T-helper 17 cell (primary cell): ENCODE results near the gene CSTF1. TPM values are rescaled to one million over a fixed set of nuclear protein-coding genes. Genes with fewer than 3 reads are reported as not detected.

Source experiments
- ATAC-seq: fragments of 150-1000 bp; cut with Tn5 transposase; 2 replicates; pipeline ENCODE4 v1.10.0; 2021; ENCODE audit warnings: mild to moderate bottlenecking, moderate library complexity
- DNase-seq, 3 donors: peaks; one replicate each; pipeline versions ENCODE4 v3.0.0 to v3.0.0-alpha.2; 2020 to 2021
- H3K9me3 ChIP-seq: one replicate; pipeline ENCODE4 v1.7.0; 2013; ENCODE audit warnings: low read length, mild to moderate bottlenecking; ENCODE audit not compliant: control insufficient read depth, poor library complexity, severe bottlenecking
- H3K27ac Mint-ChIP-seq: one replicate; pipeline ENCODE4 v1.8.0; 2022; ENCODE audit warnings: mild to moderate bottlenecking, moderate library complexity, mixed read lengths
- H3K27me3 Mint-ChIP-seq: one replicate; pipeline ENCODE4 v1.8.0; 2022; ENCODE audit warnings: mixed read lengths
- H3K36me3 Mint-ChIP-seq: one replicate; pipeline ENCODE4 v1.8.0; 2022; ENCODE audit warnings: low read depth, mixed read lengths
- H3K4me1 Mint-ChIP-seq: one replicate; pipeline ENCODE4 v1.8.0; 2022; ENCODE audit warnings: mild to moderate bottlenecking, mixed read lengths
- H3K4me3 Mint-ChIP-seq: one replicate; pipeline ENCODE4 v1.8.0; 2022; ENCODE audit warnings: mild to moderate bottlenecking, moderate library complexity, mixed read lengths
- total RNA-seq, 4 donors: library from RNA in 2 of 4; stranded (reverse) in 2 of 4; gene quantifications; one replicate each; pipeline ENCODE4 v1.2.3 and lab custom pipeline; 2022 to 2026

Gene CSTF1
- total RNA-seq, 2 donors from 2014 or later, result 21.8 to 23.7 TPM

DNA sequence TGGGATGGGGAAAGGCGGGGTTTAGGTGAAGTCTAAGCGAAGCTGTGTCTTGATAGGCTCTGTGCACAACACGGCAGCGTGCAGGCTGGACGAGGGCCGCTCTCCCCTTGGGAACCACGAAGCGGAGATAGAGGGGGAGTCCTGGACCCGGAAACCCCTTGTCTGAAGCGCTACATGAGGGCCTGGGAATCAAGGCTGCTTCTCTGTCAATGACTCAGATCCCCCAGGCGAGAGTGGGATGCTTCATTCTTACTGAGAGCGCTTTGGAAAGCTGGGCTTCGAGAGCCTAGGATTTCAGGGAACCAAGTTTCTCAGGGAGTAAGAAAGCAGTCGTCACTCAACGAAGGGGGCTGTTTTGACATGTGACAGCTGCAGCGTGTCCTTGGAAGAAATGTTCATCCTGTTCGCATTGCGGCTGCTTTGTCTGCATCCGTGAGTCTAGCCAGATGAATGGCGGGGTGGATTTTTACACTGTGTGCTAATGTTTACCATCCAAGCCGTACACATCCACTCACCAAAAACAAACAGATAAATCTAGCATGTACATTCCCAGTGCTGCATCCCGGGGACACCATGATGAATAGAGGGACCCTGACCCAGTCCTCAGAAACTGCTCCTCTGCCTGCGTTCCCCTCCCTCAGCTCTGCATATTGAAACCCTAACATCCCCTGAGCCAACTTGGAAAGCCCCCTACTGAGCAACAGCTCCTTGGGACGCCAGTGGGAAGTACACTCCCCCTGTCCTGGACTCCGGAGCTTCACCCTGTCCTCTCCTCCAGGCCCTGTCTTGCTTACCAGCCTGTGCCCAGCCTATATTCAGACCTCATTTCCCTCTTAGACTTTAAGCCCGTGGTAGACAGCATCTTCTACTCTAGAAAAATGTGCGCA is 51.5 kb downstream of the CSTF1 start:
- peaks cover 2% of the 10 kb centered on the region for H3K36me3 Mint-ChIP-seq
- peaks cover 25% of the 10 kb centered on the region for H3K4me1 Mint-ChIP-seq
- H3K27me3 Mint-ChIP-seq, result no peaks in the 10 kb centered on the region
- DNase-seq, result no peak
- no peak overlapping the region for H3K27ac Mint-ChIP-seq
- no peaks in the 10 kb centered on the region for H3K9me3 ChIP-seq
- no peak for ATAC-seq
- no peak overlapping the region for H3K4me3 Mint-ChIP-seq

DNA sequence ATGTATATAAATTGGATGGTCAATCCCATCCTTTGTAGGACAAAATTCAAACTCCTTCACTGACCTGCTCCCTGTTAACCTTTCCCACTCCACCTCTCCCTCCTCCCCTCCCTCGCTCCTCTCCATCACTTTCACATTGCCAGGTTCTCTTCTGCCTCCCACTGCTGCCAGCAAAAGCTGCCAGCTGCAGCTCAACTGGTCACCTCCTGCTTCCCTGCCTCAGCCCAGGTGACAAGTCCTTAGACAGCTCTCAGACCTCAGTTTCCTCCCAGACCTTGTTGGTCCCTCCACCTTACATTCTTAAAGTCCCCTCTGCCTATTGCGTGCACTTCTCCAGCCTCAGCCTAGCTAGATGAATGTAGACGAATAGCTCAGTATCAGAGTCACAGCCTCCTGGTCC is 52.7 kb downstream of the CSTF1 start:
- Mint-ChIP-seq H3K27me3 (no peaks in the 10 kb centered on the region), H3K36me3 (peaks cover 2% of the 10 kb centered on the region), H3K27ac (no peak overlapping the region), H3K4me1 (peaks cover 18% of the 10 kb centered on the region), H3K4me3 (no peak overlapping the region)
- ATAC-seq, result no peak
- no peaks in the 10 kb centered on the region for H3K9me3 ChIP-seq
- DNase-seq, result no peak

DNA sequence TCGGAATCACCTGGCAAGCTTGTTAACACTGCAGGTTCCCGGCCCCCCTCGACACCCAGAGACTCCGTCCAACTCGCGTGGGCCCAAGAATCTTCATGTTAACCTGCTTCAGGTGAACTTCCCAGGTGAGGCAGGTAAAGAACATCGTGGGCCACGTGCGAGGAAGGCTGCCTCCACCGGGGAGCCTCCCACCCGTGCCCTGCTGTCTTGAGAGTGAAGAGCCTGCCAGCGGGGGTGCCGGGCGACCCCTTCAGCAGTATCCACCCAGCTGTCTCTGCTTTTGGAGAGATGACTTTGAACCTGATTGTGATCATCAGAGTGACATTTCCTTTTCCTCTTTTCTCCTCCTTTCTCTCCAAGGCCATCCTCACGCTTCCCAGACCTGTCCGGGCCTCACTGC is 53.1 kb downstream of the CSTF1 start:
- no peak for DNase-seq
- H3K27me3 Mint-ChIP-seq, result no peaks in the 10 kb centered on the region
- H3K4me3 Mint-ChIP-seq, result no peak overlapping the region
- peak overlapping the region; percentile 51 for H3K27ac Mint-ChIP-seq
- no peak for ATAC-seq
- peaks cover 14% of the 10 kb centered on the region for H3K4me1 Mint-ChIP-seq
- H3K9me3 ChIP-seq, result no peaks in the 10 kb centered on the region
- H3K36me3 Mint-ChIP-seq, result peaks cover 2% of the 10 kb centered on the region

- peaks cover 8% of the 10 kb centered on the region for H3K36me3 Mint-ChIP-seq
- DNase-seq (no peak), ATAC-seq (no peak)
- H3K4me3 Mint-ChIP-seq, result no peak overlapping the region
- peaks cover 12% of the 10 kb centered on the region for H3K4me1 Mint-ChIP-seq
- H3K9me3 ChIP-seq, result no peaks in the 10 kb centered on the region
- H3K27ac Mint-ChIP-seq, result peak overlapping the region; percentile 24
- no peaks in the 10 kb centered on the region for H3K27me3 Mint-ChIP-seq
Measured at GRCh38 chr20:56447227-56447626, 54.8 kb downstream of the CSTF1 start.

DNA sequence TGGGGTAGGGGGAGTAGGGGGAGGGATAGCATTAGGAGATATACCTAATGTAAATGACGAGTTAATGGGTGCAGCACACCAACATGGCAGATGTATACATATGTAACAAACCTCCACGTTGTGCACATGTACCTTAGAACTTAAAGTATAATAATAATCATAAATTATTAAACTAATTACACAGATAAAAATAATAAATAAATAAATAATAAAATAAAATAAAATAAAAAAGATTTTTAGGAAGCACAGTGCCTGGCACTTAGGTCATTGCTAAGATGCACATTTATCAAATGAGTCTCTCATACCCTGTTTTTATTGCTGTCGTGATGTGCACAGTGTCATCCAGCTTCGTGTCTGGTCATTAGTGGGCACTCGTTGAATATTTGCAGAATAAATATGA is 57.0 kb downstream of the CSTF1 start:
- Mint-ChIP-seq H3K36me3 (peaks cover 8% of the 10 kb centered on the region), H3K27ac (no peak overlapping the region), H3K4me3 (no peak overlapping the region), H3K4me1 (peaks cover 3% of the 10 kb centered on the region), H3K27me3 (no peaks in the 10 kb centered on the region)
- ATAC-seq (no peak), DNase-seq (no peak)
- no peaks in the 10 kb centered on the region for H3K9me3 ChIP-seq

GRCh38 chr20:56451056-56451765 is 58.8 kb downstream of the CSTF1 start:
- Mint-ChIP-seq H3K27me3 (no peaks in the 10 kb centered on the region), H3K27ac (peak overlapping the region; percentile 35), H3K4me1 (peaks cover 6% of the 10 kb centered on the region), H3K36me3 (peaks cover 7% of the 10 kb centered on the region), H3K4me3 (no peak overlapping the region)
- ATAC-seq (no peak), DNase-seq (no peak)
- H3K9me3 ChIP-seq, result no peaks in the 10 kb centered on the region

GRCh38 chr20:56453352-56453751 is 60.9 kb downstream of the CSTF1 start:
- no peaks in the 10 kb centered on the region for H3K9me3 ChIP-seq
- no peaks in the 10 kb centered on the region for H3K27me3 Mint-ChIP-seq
- H3K4me3 Mint-ChIP-seq, result no peak overlapping the region
- H3K27ac Mint-ChIP-seq, result peak overlapping the region; percentile 66
- DNase-seq (no peak), ATAC-seq (no peak)
- peaks cover 7% of the 10 kb centered on the region for H3K36me3 Mint-ChIP-seq
- peaks cover 8% of the 10 kb centered on the region for H3K4me1 Mint-ChIP-seq

- Mint-ChIP-seq H3K4me3 (no peak overlapping the region), H3K4me1 (peaks cover 11% of the 10 kb centered on the region), H3K36me3 (peaks cover 7% of the 10 kb centered on the region), H3K27ac (no peak overlapping the region), H3K27me3 (no peaks in the 10 kb centered on the region)
- no peak for ATAC-seq
- no peaks in the 10 kb centered on the region for H3K9me3 ChIP-seq
- no peak for DNase-seq
Measured at GRCh38 chr20:56454754-56455153, 62.3 kb downstream of the CSTF1 start.

Other genes starting within 250 kb of the CSTF1 start
- gene MC3R, start 143.9 kb upstream of the CSTF1 start, total RNA-seq, result not detected
- 10 to 100 TPM; 15.9 to 16.9 TPM for gene FAM210B, start 33.7 kb upstream of the CSTF1 start, total RNA-seq
- 1 to 10 TPM in 1 of 2 donors, under 1 TPM in 1; 0.92 to 1.0 TPM for gene AURKA, start 430 bp upstream of the CSTF1 start, total RNA-seq
- gene CASS4, start 19.6 kb downstream of the CSTF1 start, total RNA-seq, result 10 to 100 TPM in 1 of 2 donors, 1 to 10 TPM in 1; 7.1 to 18.6 TPM
- gene RTF2, start 76.0 kb downstream of the CSTF1 start, total RNA-seq, result 10 to 100 TPM; 62.3 to 62.6 TPM
- gene FAM209A, start 132.1 kb downstream of the CSTF1 start, total RNA-seq, result 1 to 10 TPM; 3.8 to 6.7 TPM
- 1 to 10 TPM; 1.5 to 3.2 TPM for gene FAM209B, start 140.6 kb downstream of the CSTF1 start, total RNA-seq
- gene TFAP2C, start 236.7 kb downstream of the CSTF1 start, total RNA-seq, result not detected